Measurements from ENCODE around the gene AQP5. TPM values are rescaled to one million over a fixed set of nuclear protein-coding genes. Genes with fewer than 3 reads are reported as not detected.

Gene AQP5
- total RNA-seq, 2 donors from 2014 or later: not detected

DNA sequence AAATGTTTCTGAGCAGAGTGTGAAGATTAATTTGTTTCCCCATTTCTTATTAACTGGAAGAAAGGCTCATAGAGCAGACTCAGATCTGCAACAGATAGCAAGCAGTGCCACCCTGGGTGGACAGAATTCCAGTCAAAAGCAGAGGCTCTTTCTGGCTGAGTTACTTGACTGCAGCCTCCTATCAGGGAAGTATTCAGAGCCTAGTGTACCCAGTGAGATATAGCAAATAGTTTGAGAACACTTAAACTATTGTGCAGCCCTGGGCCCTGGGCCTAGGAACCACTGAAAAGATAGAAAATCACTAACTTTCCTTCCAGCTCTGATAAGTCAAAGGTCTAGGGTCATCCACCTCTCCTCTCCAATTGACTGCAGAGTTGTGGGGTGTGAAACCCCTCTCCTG lies 22.4 kb upstream of the AQP5 start:
- Mint-ChIP-seq H3K27me3 (peaks cover 20% of the 10 kb centered on the region), H3K4me1 (peaks cover 31% of the 10 kb centered on the region), H3K4me3 (no peak overlapping the region), H3K36me3 (ENCODE audit: low read depth) (peaks cover 3% of the 10 kb centered on the region), H3K27ac (peak overlapping the region; percentile 29)
- H3K9me3 ChIP-seq (ENCODE audit: control insufficient read depth, low read length, poor library complexity, severe bottlenecking): no peaks in the 10 kb centered on the region
- DNase-seq (no peak), ATAC-seq (no peak)

DNA sequence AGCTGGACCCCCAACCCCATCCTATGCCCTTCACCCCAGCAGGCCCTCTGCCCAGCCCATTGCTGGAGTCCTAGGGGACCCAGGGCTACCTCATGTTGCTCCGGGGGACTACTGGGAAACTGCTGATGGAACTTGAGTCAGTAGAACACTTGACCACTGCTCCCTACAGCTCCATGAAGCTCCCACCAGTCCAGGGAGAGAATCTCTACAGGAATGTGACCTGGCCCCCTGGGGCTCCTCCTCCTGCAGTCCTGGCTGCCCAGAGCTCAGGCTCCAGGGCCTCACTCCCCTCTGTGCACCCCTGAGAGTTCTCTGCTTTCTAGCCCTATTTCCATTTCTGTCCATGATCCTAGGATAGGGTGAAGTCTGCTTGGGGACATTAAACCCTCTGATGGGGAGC lies 22.0 kb upstream of the AQP5 start:
- peak overlapping the region; percentile 29 for H3K27ac Mint-ChIP-seq
- H3K27me3 Mint-ChIP-seq: peaks cover 16% of the 10 kb centered on the region
- DNase-seq (no peak), ATAC-seq (no peak)
- H3K9me3 ChIP-seq (ENCODE audit: control insufficient read depth, low read length, poor library complexity, severe bottlenecking): no peaks in the 10 kb centered on the region
- no peaks in the 10 kb centered on the region for H3K36me3 Mint-ChIP-seq (ENCODE audit: low read depth)
- no peak overlapping the region for H3K4me3 Mint-ChIP-seq
- peaks cover 32% of the 10 kb centered on the region for H3K4me1 Mint-ChIP-seq

DNA sequence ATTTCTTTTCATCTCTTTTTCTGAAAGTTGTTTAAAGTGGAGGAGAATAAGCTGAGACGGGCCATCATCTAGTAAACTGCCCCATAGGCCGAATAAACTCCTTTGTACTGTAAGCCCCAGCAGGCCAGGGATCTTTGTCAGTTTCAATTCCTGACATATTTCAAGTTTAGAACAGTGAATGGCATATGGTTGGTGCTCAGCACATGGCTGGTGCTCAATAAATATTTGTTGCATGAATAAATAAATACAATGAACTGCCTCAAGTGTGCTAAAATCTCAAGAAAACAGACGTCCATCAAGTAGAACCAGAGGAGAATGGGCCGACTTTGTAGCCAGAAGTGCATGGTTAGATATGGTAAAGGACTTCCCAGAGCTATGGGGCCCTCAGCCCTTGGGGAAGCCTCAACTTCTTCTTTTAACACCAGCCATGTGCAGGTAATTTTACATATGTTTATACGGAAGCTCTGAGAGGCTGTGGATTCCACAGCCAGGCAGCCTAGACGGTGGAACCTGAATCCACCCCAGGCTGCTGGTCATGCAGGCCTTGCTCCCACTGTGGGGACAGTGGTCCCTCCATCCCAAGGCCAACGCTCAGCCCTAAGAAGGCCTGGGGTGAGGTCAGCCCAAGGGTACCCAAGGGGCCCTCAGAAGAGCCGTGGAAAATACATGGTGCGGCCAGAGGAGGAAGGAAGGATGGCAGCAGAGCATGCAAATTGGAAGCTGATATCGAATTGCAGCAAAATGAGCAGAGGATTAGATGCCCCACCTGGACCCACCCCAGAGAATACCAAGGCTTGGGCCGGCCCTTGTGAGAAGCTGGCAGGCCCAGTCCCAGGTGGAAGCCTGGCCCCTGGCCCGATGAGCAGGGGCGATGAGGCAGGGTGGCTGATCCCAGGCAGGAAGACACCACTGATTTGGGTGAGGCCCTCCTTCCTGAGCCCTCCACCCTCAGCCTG lies 19.8 kb upstream of the AQP5 start:
- Mint-ChIP-seq H3K27ac (peak overlapping the region; percentile 96), H3K4me3 (no peak overlapping the region), H3K36me3 (ENCODE audit: low read depth) (no peaks in the 10 kb centered on the region), H3K27me3 (peaks cover 5% of the 10 kb centered on the region), H3K4me1 (peaks cover 39% of the 10 kb centered on the region)
- no peak for ATAC-seq
- H3K9me3 ChIP-seq (ENCODE audit: control insufficient read depth, low read length, poor library complexity, severe bottlenecking): no peaks in the 10 kb centered on the region
- no peak for DNase-seq

DNA sequence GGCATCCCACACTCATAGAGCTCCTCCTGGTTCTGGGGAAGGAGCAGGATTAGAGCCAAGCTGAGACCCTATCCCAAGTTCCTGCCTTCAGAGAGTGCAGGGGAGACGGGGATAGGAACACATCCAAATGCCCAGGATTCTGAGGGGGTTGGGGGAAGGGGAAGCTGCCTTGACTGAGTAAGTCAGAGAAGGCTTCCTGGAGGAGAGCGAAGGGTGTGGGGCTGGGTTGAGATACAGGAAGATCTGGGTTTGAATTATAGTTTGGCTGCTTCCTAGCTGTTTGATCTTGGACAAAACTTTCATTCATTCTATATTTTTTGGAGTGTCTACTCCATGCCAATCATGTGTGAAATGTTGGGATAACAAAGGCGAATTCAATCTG lies 19.2 kb upstream of the AQP5 start:
- H3K9me3 ChIP-seq (ENCODE audit: control insufficient read depth, low read length, poor library complexity, severe bottlenecking): no peaks in the 10 kb centered on the region
- no peak for ATAC-seq
- Mint-ChIP-seq H3K27me3 (peaks cover under 1% of the 10 kb centered on the region), H3K4me1 (peaks cover 39% of the 10 kb centered on the region), H3K36me3 (ENCODE audit: low read depth) (no peaks in the 10 kb centered on the region), H3K4me3 (no peak overlapping the region), H3K27ac (peak overlapping the region; percentile 96)
- no peak for DNase-seq

DNA sequence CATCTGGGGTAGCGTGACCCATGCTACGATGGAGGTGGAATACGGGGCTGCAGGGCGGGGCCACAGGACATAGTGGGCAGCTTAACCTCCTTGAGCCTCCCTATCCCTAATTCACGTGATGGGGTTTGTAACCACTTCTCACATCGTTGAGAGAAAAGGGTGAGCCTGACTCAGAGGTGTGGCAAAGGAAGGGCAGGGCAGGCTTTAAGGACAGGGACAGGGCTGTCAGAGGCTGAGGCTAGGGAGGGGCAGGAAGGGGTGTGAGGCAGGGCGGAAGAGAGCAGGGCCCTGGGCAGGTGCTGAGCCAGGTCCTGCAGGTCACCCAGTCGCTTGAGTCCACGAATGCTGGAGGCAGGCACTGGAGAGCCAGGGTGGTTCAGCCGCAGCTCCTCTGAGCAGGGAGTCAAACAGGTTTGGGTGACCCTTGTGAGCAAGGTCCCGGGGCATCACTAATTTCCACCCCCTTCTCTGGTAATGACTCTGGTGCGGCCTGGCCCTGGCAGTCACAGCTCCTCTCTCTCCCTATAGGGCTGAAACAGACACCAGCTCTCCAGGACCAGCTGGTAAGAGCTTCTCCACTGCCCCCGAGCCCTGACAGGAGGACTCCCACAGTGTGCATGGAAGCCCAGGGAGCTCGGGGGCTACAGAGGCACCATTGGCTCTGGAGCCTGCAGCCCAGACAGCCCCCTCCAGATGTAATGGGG lies 18.6 kb upstream of the AQP5 start:
- peaks cover 39% of the 10 kb centered on the region for H3K4me1 Mint-ChIP-seq
- H3K4me3 Mint-ChIP-seq: peak overlapping the region; percentile 41
- H3K27me3 Mint-ChIP-seq: no peaks in the 10 kb centered on the region
- H3K36me3 Mint-ChIP-seq (ENCODE audit: low read depth): no peaks in the 10 kb centered on the region
- H3K27ac Mint-ChIP-seq: peak overlapping the region; percentile 96
- ATAC-seq (peak; percentile 39), DNase-seq (no peak)
- no peaks in the 10 kb centered on the region for H3K9me3 ChIP-seq (ENCODE audit: control insufficient read depth, low read length, poor library complexity, severe bottlenecking)

DNA sequence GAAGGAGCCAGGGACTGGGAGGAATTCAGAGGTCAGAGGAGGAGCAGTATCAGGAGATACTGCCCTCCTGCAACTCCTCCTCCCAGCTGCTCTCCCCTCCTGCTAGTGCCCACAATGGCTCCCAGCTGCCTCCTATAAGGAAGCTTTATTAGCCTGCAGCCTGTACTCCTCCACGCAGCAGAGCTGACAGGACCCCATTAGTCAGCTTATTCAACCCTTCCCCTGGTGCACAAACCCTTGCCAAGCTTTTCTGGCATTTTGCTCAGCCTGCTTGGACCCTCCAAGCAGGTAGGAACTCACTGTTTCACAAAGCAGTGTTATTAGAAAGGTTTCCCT lies 18.1 kb upstream of the AQP5 start:
- no peaks in the 10 kb centered on the region for H3K9me3 ChIP-seq (ENCODE audit: control insufficient read depth, low read length, poor library complexity, severe bottlenecking)
- Mint-ChIP-seq H3K4me3 (peak overlapping the region; percentile 3), H3K36me3 (ENCODE audit: low read depth) (no peaks in the 10 kb centered on the region), H3K4me1 (peaks cover 39% of the 10 kb centered on the region), H3K27me3 (peaks cover under 1% of the 10 kb centered on the region), H3K27ac (peak overlapping the region; percentile 96)
- ATAC-seq: no peak
- no peak for DNase-seq

DNA sequence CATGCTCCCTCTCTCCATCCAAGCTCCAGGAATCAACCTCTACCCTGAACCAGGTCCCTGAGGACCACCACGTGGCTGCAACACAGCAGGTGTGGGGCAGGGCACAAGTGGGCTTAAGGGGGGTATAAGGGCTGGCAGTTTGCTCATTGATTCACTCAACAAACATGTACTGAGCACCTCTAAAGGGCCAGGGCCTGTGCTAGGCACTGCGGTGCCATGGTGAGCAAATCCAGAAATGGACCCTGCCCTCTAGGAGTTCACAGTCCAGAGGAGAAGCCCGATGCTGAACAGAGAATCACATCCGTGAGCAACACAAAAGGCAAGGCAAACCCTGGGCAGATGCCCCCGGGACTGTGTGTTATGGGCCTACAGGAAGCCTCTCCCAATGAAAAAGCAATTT lies 17.6 kb upstream of the AQP5 start:
- H3K4me3 Mint-ChIP-seq: no peak overlapping the region

DNA sequence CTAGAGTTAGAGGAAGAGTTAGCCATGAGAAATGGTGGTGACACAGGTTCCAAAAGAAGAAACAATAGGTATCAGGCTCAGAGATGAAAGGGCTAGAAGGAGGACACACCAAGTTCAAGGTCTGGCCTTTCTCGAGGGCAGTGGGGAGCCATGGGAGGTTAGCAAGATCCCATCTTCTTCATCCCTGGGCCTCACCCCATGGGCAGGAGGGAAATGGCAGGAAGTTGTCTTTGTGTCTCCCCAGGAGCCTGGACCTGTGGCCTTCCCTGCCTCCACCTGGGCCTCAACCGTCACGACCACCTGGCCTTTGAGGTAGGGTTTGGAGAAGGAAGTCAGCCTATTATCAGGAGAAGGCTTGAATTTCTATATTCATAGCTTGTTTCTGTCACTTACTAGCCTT lies 17.0 kb upstream of the AQP5 start:
- Mint-ChIP-seq H3K4me3 (peak overlapping the region; percentile 96), H3K4me1 (peaks cover 39% of the 10 kb centered on the region), H3K36me3 (ENCODE audit: low read depth) (no peaks in the 10 kb centered on the region), H3K27me3 (peaks cover 10% of the 10 kb centered on the region), H3K27ac (peak overlapping the region; percentile 96)
- ATAC-seq: no peak
- no peak for DNase-seq
- no peaks in the 10 kb centered on the region for H3K9me3 ChIP-seq (ENCODE audit: control insufficient read depth, low read length, poor library complexity, severe bottlenecking)

More for the DNA sequence above, 17.6 kb upstream of the AQP5 start:
- H3K9me3 ChIP-seq (ENCODE audit: control insufficient read depth, low read length, poor library complexity, severe bottlenecking): no peaks in the 10 kb centered on the region
- Mint-ChIP-seq H3K4me1 (peaks cover 39% of the 10 kb centered on the region), H3K27ac (peak overlapping the region; percentile 96), H3K36me3 (ENCODE audit: low read depth) (no peaks in the 10 kb centered on the region), H3K27me3 (peaks cover 5% of the 10 kb centered on the region)
- DNase-seq (no peak), ATAC-seq (no peak)

DNA sequence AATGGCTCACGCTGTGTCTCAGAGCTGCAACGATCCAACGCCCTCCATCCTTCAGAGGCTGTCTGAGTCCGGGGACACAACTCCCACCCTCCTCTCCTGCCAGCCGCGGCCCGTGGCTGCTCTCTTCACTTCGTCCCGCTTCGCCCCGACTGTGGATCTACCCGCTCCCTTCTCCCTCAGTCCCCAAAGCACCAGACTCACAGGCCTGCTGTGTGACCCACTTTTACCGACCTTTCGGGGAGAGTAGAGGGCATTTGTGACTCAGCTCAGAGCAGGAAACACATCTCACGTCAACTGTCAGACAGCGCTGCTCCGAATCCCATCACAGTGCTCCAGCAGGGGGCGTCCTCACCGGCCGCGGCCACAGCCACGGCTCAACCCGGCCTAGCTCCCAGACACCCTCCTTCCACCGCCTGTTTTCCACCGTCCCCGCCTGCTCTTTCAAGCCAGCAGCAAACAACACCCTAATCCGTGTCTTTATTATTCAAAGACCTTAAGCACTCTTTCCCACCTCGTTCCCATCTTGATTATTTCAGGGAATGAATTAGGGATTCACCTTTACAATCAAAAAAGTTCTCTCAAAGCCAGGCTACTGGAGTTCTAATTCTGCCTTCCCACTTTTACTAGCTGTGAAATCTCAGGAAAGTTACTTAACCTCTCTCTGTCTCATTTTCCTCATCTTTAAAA lies 16.1 kb upstream of the AQP5 start:
- ATAC-seq (peak; percentile 96), DNase-seq (peak; percentile 71 to 79 (median 74))
- H3K27ac Mint-ChIP-seq: peak overlapping the region; percentile 96
- H3K36me3 Mint-ChIP-seq (ENCODE audit: low read depth): no peaks in the 10 kb centered on the region
- H3K9me3 ChIP-seq (ENCODE audit: control insufficient read depth, low read length, poor library complexity, severe bottlenecking): no peaks in the 10 kb centered on the region
- peak overlapping the region; percentile 96 for H3K4me3 Mint-ChIP-seq
- peaks cover 16% of the 10 kb centered on the region for H3K27me3 Mint-ChIP-seq
- peaks cover 39% of the 10 kb centered on the region for H3K4me1 Mint-ChIP-seq

DNA sequence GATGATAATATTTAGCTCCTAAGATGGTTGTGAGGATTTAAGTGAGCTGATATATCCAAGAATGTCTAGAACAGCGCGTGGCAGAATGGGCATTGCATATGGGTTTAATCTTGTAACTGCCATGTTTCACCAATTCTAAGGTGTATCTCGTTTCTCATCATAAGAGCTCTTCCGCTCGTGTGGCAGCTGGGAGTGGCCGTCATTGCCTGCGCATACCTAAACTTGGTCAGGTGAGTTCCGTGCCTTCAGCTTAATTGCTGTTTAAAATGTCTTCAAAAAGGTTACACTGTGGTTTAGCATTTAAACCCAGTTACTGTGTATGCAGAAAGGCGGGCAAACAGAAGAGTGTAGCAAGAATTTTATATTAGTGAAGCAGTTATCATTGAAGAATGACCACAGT lies 15.6 kb upstream of the AQP5 start:
- Mint-ChIP-seq H3K27ac (peak overlapping the region; percentile 96), H3K27me3 (peaks cover 20% of the 10 kb centered on the region), H3K36me3 (ENCODE audit: low read depth) (no peaks in the 10 kb centered on the region), H3K4me1 (peaks cover 39% of the 10 kb centered on the region), H3K4me3 (peak overlapping the region; percentile 96)
- ATAC-seq (no peak), DNase-seq (no peak)
- H3K9me3 ChIP-seq (ENCODE audit: control insufficient read depth, low read length, poor library complexity, severe bottlenecking): no peaks in the 10 kb centered on the region

DNA sequence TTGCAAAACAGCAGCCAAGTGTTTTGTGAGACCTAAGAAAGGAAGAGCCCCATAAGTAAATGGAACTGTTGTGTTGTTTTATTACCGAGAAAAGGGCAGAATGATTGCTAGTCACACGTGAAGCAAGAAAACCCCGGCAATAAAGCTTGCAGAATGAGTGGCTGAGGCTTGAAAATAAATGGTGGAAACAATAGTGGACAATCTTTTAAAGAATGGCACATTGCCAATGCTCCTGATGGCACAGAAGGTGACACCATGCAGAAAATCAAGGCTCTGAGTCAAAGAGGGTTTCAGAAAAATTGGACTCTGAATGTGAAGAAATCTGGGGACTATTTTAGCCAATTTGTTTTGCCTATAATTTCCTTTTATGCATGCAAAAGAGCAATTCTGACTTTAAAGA lies 15.2 kb upstream of the AQP5 start:
- DNase-seq (no peak), ATAC-seq (no peak)
- no peak overlapping the region for H3K4me3 Mint-ChIP-seq
- no peaks in the 10 kb centered on the region for H3K36me3 Mint-ChIP-seq (ENCODE audit: low read depth)
- peak overlapping the region; percentile 96 for H3K27ac Mint-ChIP-seq
- peaks cover 37% of the 10 kb centered on the region for H3K4me1 Mint-ChIP-seq
- H3K27me3 Mint-ChIP-seq: peaks cover 20% of the 10 kb centered on the region
- H3K9me3 ChIP-seq (ENCODE audit: control insufficient read depth, low read length, poor library complexity, severe bottlenecking): no peaks in the 10 kb centered on the region

DNA sequence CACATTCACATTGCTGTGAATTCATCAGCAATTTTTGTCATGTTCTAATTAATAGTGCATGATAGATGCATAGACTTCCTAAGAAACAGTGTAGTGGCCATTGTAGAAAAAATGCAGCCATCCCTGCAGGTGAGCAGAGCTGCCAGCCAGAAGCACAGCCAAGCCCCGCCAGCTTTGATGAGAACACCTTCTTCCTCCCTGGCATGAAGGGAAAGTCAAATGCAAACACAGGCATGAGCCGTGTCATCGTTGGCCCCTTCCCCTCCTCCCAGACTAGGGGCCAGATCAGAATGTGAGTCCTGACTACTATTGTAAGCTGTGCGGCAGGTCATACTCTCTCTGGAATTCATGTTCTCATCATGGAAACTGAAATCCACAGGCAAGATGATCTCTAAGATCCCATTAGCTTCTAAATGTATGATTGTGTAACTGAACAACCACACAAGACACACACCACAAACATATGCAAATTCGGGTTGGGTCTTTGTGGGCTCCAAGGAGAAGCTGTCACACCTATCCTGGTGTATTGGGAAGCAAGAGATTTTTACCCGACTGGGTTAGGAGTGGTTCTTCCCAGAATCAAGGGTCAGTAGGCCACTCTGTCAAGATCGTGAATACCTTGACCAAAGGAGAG lies 14.0 kb upstream of the AQP5 start:
- Mint-ChIP-seq H3K27me3 (peaks cover 20% of the 10 kb centered on the region), H3K4me3 (no peak overlapping the region), H3K4me1 (peaks cover 26% of the 10 kb centered on the region), H3K27ac (no peak overlapping the region), H3K36me3 (ENCODE audit: low read depth) (no peaks in the 10 kb centered on the region)
- no peak for DNase-seq
- H3K9me3 ChIP-seq (ENCODE audit: control insufficient read depth, low read length, poor library complexity, severe bottlenecking): no peaks in the 10 kb centered on the region
- ATAC-seq: no peak

Data from T-helper 17 cell (primary cell).